Immature natural killer cell (primary cell): Measurements from ENCODE around the gene ACTA1. TPM values are rescaled to one million over a fixed set of nuclear protein-coding genes. Genes with fewer than 3 reads are reported as not detected.
"Not testable (repeated sequence)": the region's sequence is repeated elsewhere in the genome, so short reads cannot be mapped to it uniquely, and the experiment has no call there.

ENCODE experiments used
- DNase-seq, 3 donors: peaks; one replicate each; pipeline ENCODE4 v3.0.0; 2022; ENCODE audit warnings: mixed read lengths in 1 of 3
- H3K27ac Mint-ChIP-seq, 6 donors: one replicate each; pipeline ENCODE4 v1.8.0; 2020; ENCODE audit warnings: mixed read lengths in 6 of 6, mild to moderate bottlenecking in 5 of 6, inconsistent platforms in 4 of 6, moderate library complexity in 3 of 6
- H3K27me3 Mint-ChIP-seq, 3 donors: one replicate each; pipeline ENCODE4 v1.8.0; 2020 to 2021; ENCODE audit warnings: low read depth in 3 of 3, mild to moderate bottlenecking in 3 of 3, mixed read lengths in 3 of 3, moderate library complexity in 3 of 3, inconsistent platforms in 1 of 3
- H3K36me3 Mint-ChIP-seq, 3 donors: one replicate each; pipeline ENCODE4 v1.8.0; 2020; ENCODE audit warnings: mixed read lengths in 3 of 3, inconsistent platforms in 2 of 3, mild to moderate bottlenecking in 2 of 3
- H3K4me1 Mint-ChIP-seq, 2 donors: one replicate each; pipeline ENCODE4 v1.8.0; 2020; ENCODE audit warnings: inconsistent platforms in 2 of 2, mild to moderate bottlenecking in 2 of 2, mixed read lengths in 2 of 2, moderate library complexity in 1 of 2
- H3K4me3 Mint-ChIP-seq, 5 donors: one replicate each; pipeline ENCODE4 v1.8.0; 2020; ENCODE audit warnings: mild to moderate bottlenecking in 5 of 5, mixed read lengths in 5 of 5, inconsistent platforms in 3 of 5, moderate library complexity in 3 of 5
- H3K9me3 Mint-ChIP-seq, 6 donors: one replicate each; pipeline ENCODE4 v1.8.0; 2020; ENCODE audit warnings: mild to moderate bottlenecking in 6 of 6, mixed read lengths in 6 of 6, inconsistent platforms in 4 of 6, moderate library complexity in 3 of 6
- polyA plus RNA-seq, 3 donors: library from polyadenylated mRNA; unstranded; fragments of 300-500 nt; fragmentation: Illumina TruSeq; gene quantifications; one replicate each; pipeline ENCODE4 v1.2.3, GENCODE V29; 2021

ACTA1 gene
- not detected for polyA plus RNA-seq

- peaks cover 0 to 2% (median 0%) of the 10 kb centered on the region in 6 donors for H3K9me3 Mint-ChIP-seq
- H3K4me3 Mint-ChIP-seq, result no peak within 1 kb of the TSS
- peaks cover 16 to 35% (median 22%) of the 10 kb centered on the region in 3 donors for H3K27me3 Mint-ChIP-seq
- no peak within 1 kb of the TSS for H3K27ac Mint-ChIP-seq
- no peak for DNase-seq
- peaks cover 11 to 14% of the 10 kb centered on the region in 2 donors for H3K4me1 Mint-ChIP-seq
- peaks cover 0 to 5% (median 4%) of the 10 kb centered on the region in 3 donors for H3K36me3 Mint-ChIP-seq
These were observed at the start of gene ACTA1 for GRCh38 chr1:229434005-229434640. Gene ACTA1 (minus strand): TSS chr1:229434094. CDS start chr1:229433115, 979 bp downstream.

- Mint-ChIP-seq H3K4me1 (peaks cover 21 to 22% of the 10 kb centered on the region in 2 donors), H3K27me3 (peaks cover 0 to 6% (median 0%) of the 10 kb centered on the region in 3 donors), H3K36me3 (peaks cover 23 to 59% (median 44%) of the 10 kb centered on the region in 3 donors), H3K27ac (peak overlapping the region in 2 of 6 donors; percentile 30 to 85), H3K9me3 (no peaks in the 10 kb centered on the region), H3K4me3 (no peak overlapping the region)
- no peak for DNase-seq
These were observed 48.6 kb upstream of the ACTA1 start for GRCh38 chr1:229482511-229482910.

- H3K27me3 Mint-ChIP-seq, result peaks cover 0 to 6% (median 0%) of the 10 kb centered on the region in 3 donors
- peak overlapping the region in 5 of 6 donors; percentile 57 to 85 (median 77) for H3K27ac Mint-ChIP-seq
- peak; percentile 54 to 59 (median 55) for DNase-seq
- H3K36me3 Mint-ChIP-seq, result peaks cover 19 to 51% (median 35%) of the 10 kb centered on the region in 3 donors
- peak overlapping the region in 1 of 5 donors; percentile 31 for H3K4me3 Mint-ChIP-seq
- H3K9me3 Mint-ChIP-seq, result no peaks in the 10 kb centered on the region
- H3K4me1 Mint-ChIP-seq, result peaks cover 21 to 22% of the 10 kb centered on the region in 2 donors
These were observed 46.6 kb upstream of the ACTA1 start for GRCh38 chr1:229480495-229480894.

DNA sequence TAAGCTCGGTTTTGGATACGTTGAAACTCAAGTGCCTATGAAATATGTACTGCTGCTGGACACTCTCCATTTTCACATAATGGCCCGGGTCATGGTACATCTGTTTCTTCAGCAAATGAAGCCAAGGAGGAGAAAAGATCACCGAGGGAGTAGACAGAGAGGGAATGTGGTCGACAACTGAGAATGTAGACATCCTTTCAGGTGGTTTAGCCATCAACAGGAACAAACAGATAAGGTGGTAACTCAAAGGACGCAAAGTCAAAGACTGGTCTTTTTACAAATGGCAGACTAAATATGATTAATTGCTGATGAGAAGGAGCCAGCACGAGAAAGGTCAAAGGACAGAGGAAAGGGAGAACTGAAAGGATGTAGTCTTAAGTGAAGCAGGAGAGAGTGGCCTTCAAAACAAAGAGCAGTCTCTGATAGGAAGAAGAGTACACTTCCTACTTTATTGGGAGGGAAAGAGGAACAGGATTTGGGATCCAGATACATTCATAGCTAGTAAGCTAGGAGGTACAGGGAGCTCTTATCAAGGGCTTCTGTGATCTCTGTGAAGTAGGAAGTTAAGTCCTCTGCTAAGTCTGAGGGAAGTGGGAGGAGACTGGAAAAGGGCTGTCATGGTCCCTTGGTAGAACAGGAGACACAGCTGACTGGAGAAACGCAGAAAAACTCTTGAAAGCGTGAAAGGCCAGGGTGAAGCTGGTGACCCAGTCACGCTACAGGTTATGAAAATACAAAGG lies 45.9 kb upstream of the ACTA1 start:
- DNase-seq, result peak in 1 of 3 donors; percentile 11
- H3K27me3 Mint-ChIP-seq, result peaks cover 0 to 6% (median 0%) of the 10 kb centered on the region in 3 donors
- no peaks in the 10 kb centered on the region for H3K9me3 Mint-ChIP-seq
- H3K27ac Mint-ChIP-seq, result peak overlapping the region; percentile 65 to 85 (median 74)
- H3K36me3 Mint-ChIP-seq, result peaks cover 21 to 49% (median 35%) of the 10 kb centered on the region in 3 donors
- peak overlapping the region in 3 of 5 donors; percentile 8 to 31 (median 28) for H3K4me3 Mint-ChIP-seq
- H3K4me1 Mint-ChIP-seq, result peaks cover 21 to 22% of the 10 kb centered on the region in 2 donors

GRCh38 chr1:229478852-229479251 lies 45.0 kb upstream of the ACTA1 start:
- Mint-ChIP-seq H3K4me3 (no peak overlapping the region), H3K27ac (peak overlapping the region in 4 of 6 donors; percentile 50 to 85 (median 74))
- DNase-seq, result no peak

DNA sequence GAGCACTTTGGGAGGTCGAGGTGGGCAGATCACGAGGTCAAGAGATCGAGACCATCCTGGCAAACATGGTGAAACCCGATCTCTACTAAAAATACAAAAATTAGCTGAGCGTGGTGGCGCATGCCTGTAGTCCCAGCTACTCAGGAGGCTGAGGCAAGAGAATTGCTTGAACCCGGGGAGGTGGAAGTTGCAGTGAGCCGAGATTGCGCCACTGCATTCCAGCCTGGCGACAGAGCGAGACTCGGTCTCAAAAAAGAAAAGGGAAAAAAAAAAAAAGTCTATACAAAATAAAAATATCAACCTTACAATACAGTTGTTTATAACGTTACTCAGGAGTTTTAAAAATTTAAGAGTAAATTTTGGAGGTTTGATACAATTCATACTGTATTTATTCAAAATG lies 42.0 kb upstream of the ACTA1 start:
- not testable (repeated sequence) for H3K27me3 Mint-ChIP-seq, DNase-seq, H3K9me3 Mint-ChIP-seq, H3K27ac Mint-ChIP-seq, H3K4me3 Mint-ChIP-seq
- Mint-ChIP-seq H3K36me3 (peaks cover 22 to 49% (median 28%) of the 10 kb centered on the region in 3 donors), H3K4me1 (peaks cover 14 to 16% of the 10 kb centered on the region in 2 donors)

More at GRCh38 chr1:229478852-229479251, 45.0 kb upstream of the ACTA1 start:
- peaks cover 21 to 22% of the 10 kb centered on the region in 2 donors for H3K4me1 Mint-ChIP-seq
- H3K9me3 Mint-ChIP-seq, result no peaks in the 10 kb centered on the region
- peaks cover 27 to 54% (median 40%) of the 10 kb centered on the region in 3 donors for H3K36me3 Mint-ChIP-seq
- peaks cover 0 to 4% (median 0%) of the 10 kb centered on the region in 3 donors for H3K27me3 Mint-ChIP-seq

DNA sequence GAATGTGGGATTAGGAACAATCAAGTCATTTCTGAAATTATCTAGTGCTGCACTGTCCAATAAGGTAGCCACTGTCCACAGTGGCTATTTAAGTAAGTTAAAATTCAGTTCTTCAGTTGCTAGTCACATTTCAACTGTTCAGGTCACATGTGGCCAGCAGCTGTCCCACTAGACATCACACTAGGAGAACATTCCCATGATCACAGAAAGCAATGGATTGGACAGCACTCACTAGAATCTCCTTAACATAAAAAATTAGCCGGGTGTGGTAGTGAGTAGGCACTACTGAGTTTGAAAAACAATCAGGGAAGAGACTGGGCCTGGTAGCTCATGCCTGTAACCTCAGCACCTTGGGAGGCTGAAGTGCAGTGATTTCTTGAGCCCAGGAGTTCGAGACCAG lies 40.6 kb upstream of the ACTA1 start:
- Mint-ChIP-seq H3K27ac (peak overlapping the region in 1 of 6 donors; percentile 34), H3K4me3 (no peak overlapping the region), H3K36me3 (peaks cover 22 to 58% (median 27%) of the 10 kb centered on the region in 3 donors), H3K27me3 (no peaks in the 10 kb centered on the region), H3K9me3 (no peaks in the 10 kb centered on the region), H3K4me1 (peaks cover 4% of the 10 kb centered on the region in 2 donors)
- DNase-seq, result no peak

DNA sequence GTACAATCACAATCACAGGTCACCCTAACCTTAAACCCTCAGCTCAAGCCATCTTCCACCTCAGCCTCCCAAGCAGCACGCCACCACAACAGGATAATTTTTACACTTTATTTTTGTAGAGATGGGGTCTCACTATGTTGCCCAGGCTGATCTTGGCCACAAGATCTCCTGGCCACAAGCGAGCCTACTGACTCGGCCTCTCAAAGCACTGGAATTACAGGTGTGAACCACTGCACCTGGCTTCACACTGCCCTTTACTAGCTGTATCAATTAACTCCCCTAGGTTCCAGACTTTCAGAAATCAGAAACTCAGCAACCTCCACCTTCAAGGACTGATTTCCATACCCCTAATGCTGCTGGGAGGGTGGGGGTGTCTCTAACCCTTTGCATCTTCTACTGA lies 37.3 kb upstream of the ACTA1 start:
- Mint-ChIP-seq H3K36me3 (peaks cover 19 to 57% (median 22%) of the 10 kb centered on the region in 3 donors), H3K4me1 (no peaks in the 10 kb centered on the region), H3K27me3 (no peaks in the 10 kb centered on the region), H3K9me3 (no peaks in the 10 kb centered on the region), H3K4me3 (no peak overlapping the region), H3K27ac (no peak overlapping the region)
- no peak for DNase-seq

- DNase-seq, result no peak
- H3K4me1 Mint-ChIP-seq, result no peaks in the 10 kb centered on the region
- H3K27me3 Mint-ChIP-seq, result no peaks in the 10 kb centered on the region
- H3K36me3 Mint-ChIP-seq, result peaks cover 22 to 56% (median 22%) of the 10 kb centered on the region in 3 donors
- H3K27ac Mint-ChIP-seq, result no peak overlapping the region
- H3K9me3 Mint-ChIP-seq, result no peaks in the 10 kb centered on the region
- H3K4me3 Mint-ChIP-seq, result no peak overlapping the region
These were observed 36.6 kb upstream of the ACTA1 start for GRCh38 chr1:229470406-229471043.

GRCh38 chr1:229466887-229467286 lies 33.0 kb upstream of the ACTA1 start:
- DNase-seq, result no peak
- Mint-ChIP-seq H3K4me1 (no peaks in the 10 kb centered on the region), H3K9me3 (no peaks in the 10 kb centered on the region), H3K4me3 (no peak overlapping the region), H3K27me3 (no peaks in the 10 kb centered on the region), H3K36me3 (peaks cover 27 to 70% (median 29%) of the 10 kb centered on the region in 3 donors), H3K27ac (peak overlapping the region in 1 of 6 donors; percentile 55)

GRCh38 chr1:229464672-229465071 lies 30.8 kb upstream of the ACTA1 start:
- no peak overlapping the region for H3K4me3 Mint-ChIP-seq
- peaks cover 33 to 71% (median 40%) of the 10 kb centered on the region in 3 donors for H3K36me3 Mint-ChIP-seq
- no peaks in the 10 kb centered on the region for H3K4me1 Mint-ChIP-seq
- H3K9me3 Mint-ChIP-seq, result no peaks in the 10 kb centered on the region
- DNase-seq, result no peak
- no peak overlapping the region for H3K27ac Mint-ChIP-seq
- H3K27me3 Mint-ChIP-seq, result no peaks in the 10 kb centered on the region

DNA sequence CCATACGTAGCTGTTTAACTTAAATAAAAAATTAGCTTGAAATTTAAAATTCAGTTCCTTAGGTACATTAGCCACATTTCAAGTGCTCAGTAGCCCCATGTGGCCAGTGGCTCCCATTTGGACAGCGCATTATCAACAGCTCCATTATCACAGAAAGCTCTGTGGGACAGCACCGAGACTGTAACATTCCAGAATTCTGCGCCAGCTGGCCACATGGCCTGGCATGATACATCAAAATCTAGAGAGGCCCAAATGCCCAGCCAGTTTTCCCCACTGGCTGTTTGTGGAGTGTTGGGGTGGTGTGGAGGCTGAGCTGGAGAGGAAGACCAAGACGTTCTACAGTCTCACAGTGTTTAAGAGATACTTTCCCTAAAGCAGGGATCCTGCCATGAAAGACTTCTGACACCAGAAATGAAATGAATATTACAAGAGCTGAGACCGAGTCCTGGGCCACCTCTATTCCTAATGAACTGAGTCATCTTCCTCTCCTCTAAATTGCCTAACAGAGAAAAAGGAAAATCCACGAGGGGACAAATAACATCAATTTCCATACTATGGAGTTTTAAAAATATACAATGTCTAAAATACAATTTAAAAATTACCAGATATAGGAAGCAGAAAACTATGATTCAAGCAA lies 27.3 kb upstream of the ACTA1 start:
- Mint-ChIP-seq H3K27ac (no peak overlapping the region), H3K4me1 (peaks cover 0 to 4% of the 10 kb centered on the region in 2 donors), H3K27me3 (peaks cover 0 to 1% (median 0%) of the 10 kb centered on the region in 3 donors), H3K4me3 (no peak overlapping the region), H3K36me3 (peaks cover 43 to 67% (median 48%) of the 10 kb centered on the region in 3 donors), H3K9me3 (no peaks in the 10 kb centered on the region)
- no peak for DNase-seq

DNA sequence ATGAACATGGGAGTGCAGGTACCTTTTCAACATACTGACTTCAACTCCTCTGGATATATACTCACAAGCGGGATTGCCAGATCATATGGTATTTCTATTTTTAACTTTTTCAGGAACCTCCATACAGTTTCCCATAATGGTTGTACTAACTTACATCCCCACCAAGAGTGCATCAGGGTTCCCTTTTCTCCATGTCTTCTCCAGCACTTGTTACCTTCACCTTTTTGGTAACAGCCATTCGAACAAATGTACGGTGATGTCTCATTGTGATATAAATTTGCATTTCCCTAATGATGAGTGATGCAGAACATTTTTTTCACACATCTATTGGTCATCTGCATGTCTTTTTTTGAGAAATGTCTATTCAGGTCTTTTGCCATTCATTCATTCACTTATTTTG lies 25.9 kb upstream of the ACTA1 start:
- H3K9me3 Mint-ChIP-seq, result no peaks in the 10 kb centered on the region
- no peak overlapping the region for H3K27ac Mint-ChIP-seq
- peaks cover 37 to 68% (median 47%) of the 10 kb centered on the region in 3 donors for H3K36me3 Mint-ChIP-seq
- peaks cover 0 to 1% (median 0%) of the 10 kb centered on the region in 3 donors for H3K27me3 Mint-ChIP-seq
- peaks cover 0 to 9% of the 10 kb centered on the region in 2 donors for H3K4me1 Mint-ChIP-seq
- H3K4me3 Mint-ChIP-seq, result no peak overlapping the region
- no peak for DNase-seq
